HFF-Myc (cell line): ENCODE results near the gene TGM6.

Experiments used
- DNase-seq: peaks from one replicate; pipeline ENCODE4 v3.0.0-alpha.2; 2011; ENCODE audit warnings: low read depth; ENCODE audit errors: extremely low read depth
- H3K4me3 ChIP-seq: replicated peaks from 2 replicates; pipeline ENCODE4 v1.5.1; 2011; ENCODE audit warnings: low read depth, mild to moderate bottlenecking, control low read depth, low read length
- TF ChIP-seq, protein P1 (sequence below): IDR thresholded peaks from 2 replicates; pipeline ENCODE4 v1.5.1; 2012; ENCODE audit warnings: mild to moderate bottlenecking, low read depth, low read length, control low read depth; ENCODE audit errors: missing control alignments

TGM6 gene

DNA sequence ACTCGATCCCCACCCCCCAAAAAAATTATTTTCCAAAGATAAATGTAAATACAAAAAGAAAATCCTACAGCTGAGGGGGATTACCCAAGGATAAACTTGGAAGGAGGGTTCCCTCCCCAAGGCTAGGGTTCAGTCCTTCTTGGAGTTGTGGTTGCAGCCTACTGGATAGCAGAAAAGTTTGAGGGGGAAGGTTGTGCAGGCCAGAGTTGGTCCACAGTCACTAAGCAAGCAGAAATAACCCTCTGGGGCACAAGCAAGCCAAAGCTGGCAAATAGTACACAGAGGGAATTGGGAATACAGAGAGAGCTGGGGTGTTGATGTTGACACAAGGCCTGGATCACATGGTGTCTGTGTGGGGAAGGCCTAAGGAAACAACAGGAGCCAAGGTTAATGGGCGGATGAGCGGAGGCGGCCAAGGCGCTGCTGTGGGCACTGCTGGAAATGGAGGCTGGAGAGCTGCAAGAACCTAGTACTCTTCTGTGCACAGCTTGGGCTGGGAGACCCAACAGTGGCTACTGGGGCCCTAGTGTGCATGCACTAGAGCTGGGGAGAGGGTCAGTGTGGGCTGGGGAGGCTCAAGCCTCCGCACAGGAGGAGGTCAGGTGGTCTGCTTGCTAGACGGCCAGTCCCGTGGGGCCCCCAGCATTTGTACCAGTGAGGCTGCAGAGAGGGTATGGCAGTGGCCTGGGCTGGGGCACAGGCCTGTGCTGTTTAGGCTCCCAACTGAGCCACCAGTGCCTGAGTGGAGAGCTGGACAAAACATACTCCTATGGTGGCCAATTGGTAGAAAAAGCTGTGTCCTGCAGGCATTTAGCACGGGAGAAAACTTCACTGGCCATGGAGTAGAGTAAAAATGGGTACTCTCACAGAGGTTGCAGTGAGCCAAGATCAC is 95.4 kb downstream of the TGM6 start:
- TF ChIP-seq, protein P1, sequence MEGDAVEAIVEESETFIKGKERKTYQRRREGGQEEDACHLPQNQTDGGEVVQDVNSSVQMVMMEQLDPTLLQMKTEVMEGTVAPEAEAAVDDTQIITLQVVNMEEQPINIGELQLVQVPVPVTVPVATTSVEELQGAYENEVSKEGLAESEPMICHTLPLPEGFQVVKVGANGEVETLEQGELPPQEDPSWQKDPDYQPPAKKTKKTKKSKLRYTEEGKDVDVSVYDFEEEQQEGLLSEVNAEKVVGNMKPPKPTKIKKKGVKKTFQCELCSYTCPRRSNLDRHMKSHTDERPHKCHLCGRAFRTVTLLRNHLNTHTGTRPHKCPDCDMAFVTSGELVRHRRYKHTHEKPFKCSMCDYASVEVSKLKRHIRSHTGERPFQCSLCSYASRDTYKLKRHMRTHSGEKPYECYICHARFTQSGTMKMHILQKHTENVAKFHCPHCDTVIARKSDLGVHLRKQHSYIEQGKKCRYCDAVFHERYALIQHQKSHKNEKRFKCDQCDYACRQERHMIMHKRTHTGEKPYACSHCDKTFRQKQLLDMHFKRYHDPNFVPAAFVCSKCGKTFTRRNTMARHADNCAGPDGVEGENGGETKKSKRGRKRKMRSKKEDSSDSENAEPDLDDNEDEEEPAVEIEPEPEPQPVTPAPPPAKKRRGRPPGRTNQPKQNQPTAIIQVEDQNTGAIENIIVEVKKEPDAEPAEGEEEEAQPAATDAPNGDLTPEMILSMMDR: no peak
- DNase-seq: no peak
- H3K4me3 ChIP-seq: no peak overlapping the region

DNA sequence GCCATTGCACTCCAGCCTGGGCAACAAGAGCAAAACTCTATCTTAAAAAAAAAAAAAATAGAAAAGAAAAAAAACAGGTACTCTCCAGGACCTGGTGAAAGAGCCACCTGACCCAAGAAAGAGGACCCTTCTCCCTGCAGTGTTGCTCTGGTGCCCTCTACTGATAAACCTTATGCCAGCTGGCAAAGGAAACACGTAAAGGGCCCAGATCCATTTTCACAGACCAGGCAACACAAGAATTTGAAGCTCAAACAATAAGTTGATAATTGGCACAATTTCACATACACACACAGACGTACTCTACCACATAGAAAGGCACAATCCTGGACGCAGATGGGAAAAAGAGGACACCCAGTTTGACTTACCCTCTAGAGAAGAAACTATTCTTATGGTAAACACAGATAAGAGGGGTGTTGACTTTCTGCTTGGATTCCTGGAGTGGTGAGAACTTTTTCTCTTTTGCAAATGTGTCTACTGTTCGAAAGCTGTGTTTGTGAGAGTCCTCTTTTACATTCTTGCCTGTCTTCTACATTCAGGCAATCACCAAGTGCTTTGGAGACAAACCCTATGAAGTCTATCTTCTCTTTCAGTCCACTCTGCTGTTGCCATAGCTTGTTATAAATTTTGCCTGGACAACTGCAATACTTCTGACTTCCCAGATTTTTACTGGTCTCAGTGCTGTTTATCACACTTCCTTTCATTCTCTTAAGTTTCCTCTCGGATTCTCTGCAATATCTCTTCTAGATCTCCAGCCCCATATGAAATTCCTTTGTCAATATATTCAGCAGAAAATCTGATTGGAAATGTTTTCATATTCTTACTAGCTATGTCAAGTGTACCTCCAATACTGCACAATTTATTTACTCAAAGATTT is 96.3 kb downstream of the TGM6 start:
- DNase-seq: no peak
- no peak overlapping the region for H3K4me3 ChIP-seq
- TF ChIP-seq, protein P1: no peak

DNA sequence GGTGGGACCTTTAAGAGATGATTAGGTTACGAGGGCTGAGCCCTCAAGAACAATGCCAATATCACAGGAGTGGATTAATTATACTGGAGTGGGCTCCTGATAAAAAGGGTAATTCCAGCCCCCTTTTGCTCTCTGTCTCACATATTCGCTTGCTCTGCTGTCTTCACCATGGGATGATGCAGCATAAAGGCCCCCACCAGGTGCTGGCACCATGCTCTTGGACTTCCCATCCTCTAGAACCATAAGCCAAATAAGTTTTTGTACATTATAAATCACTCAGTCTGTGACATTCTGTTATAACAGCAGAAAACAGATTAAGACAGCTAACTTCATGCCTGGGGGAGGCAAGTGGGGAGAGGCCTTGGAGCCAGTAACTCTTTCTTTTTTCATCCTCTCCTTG is 99.7 kb downstream of the TGM6 start:
- no peak overlapping the region for H3K4me3 ChIP-seq
- DNase-seq: no peak
- TF ChIP-seq, protein P1: no peak
